GM12872 (cell line): ENCODE results near the gene PARS2.

ENCODE experiments used
- TF ChIP-seq, protein P1 (sequence below): IDR thresholded peaks from 3 replicates; pipeline ENCODE4 v1.5.1; 2011; ENCODE audit warnings: low read depth, mild to moderate bottlenecking, low read length, moderate library complexity; ENCODE audit not compliant: insufficient read depth

Gene PARS2

GRCh38 chr1:54736685-54737084, 27.6 kb downstream of the PARS2 start:
- TF ChIP-seq, protein P1, sequence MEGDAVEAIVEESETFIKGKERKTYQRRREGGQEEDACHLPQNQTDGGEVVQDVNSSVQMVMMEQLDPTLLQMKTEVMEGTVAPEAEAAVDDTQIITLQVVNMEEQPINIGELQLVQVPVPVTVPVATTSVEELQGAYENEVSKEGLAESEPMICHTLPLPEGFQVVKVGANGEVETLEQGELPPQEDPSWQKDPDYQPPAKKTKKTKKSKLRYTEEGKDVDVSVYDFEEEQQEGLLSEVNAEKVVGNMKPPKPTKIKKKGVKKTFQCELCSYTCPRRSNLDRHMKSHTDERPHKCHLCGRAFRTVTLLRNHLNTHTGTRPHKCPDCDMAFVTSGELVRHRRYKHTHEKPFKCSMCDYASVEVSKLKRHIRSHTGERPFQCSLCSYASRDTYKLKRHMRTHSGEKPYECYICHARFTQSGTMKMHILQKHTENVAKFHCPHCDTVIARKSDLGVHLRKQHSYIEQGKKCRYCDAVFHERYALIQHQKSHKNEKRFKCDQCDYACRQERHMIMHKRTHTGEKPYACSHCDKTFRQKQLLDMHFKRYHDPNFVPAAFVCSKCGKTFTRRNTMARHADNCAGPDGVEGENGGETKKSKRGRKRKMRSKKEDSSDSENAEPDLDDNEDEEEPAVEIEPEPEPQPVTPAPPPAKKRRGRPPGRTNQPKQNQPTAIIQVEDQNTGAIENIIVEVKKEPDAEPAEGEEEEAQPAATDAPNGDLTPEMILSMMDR = no peak

GRCh38 chr1:54728027-54728426, 36.3 kb downstream of the PARS2 start:
- TF ChIP-seq, protein P1 = no peak

- TF ChIP-seq, protein P1 = no peak
These were observed 39.6 kb downstream of the PARS2 start for GRCh38 chr1:54724771-54725170.

GRCh38 chr1:54723985-54724384, 40.3 kb downstream of the PARS2 start:
- TF ChIP-seq, protein P1 = no peak

GRCh38 chr1:54721719-54722118, 42.6 kb downstream of the PARS2 start:
- TF ChIP-seq, protein P1 = no peak

DNA sequence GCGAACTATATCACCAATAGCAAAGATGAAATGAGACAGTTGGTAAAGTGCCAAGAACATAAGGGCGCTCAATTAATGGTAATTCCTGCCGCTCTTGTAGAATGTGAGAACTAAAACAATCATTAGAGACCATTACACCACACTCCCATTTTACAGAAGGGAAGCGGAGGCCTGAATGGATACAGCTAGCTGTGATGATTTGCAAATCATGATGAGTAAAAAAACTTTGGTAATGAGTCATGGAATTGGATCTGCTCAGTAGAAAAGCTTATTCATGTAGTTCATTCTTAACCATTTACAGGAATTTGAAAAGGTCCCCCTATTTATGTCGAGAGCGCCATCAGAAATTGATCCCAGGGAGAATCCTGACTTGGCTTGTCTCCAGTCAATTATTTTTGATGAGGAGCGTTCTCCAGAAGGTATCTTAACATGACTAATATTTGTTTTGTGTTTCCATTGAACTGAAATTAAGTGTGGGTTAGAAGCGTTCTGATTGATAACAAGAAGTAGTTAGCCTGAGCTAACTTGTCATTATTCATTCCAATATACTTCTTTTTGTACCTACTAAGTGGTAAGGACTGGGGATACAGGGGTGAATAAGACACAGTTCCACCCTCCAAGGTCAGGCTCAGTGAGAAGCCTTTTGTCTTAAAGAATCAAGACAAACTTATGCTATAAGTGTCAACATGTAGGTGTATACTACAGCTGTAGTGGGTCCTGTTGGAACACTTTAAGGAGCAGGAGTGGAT, 47.9 kb downstream of the PARS2 start:
- TF ChIP-seq, protein P1 = no peak

- TF ChIP-seq, protein P1 = no peak
These were observed 48.6 kb downstream of the PARS2 start, which contains the start of gene TTC4 for GRCh38 chr1:54715493-54716298. TTC4 (plus strand) TSS chr1:54715861; CDS start chr1:54715909, 48 bp downstream.
